Measurements from ENCODE around the gene ATP5PD. TPM values are rescaled to one million over a fixed set of nuclear protein-coding genes. Genes with fewer than 3 reads are reported as not detected.

Gene ATP5PD
- 100 to 1,000 TPM; 242 TPM for total RNA-seq

DNA sequence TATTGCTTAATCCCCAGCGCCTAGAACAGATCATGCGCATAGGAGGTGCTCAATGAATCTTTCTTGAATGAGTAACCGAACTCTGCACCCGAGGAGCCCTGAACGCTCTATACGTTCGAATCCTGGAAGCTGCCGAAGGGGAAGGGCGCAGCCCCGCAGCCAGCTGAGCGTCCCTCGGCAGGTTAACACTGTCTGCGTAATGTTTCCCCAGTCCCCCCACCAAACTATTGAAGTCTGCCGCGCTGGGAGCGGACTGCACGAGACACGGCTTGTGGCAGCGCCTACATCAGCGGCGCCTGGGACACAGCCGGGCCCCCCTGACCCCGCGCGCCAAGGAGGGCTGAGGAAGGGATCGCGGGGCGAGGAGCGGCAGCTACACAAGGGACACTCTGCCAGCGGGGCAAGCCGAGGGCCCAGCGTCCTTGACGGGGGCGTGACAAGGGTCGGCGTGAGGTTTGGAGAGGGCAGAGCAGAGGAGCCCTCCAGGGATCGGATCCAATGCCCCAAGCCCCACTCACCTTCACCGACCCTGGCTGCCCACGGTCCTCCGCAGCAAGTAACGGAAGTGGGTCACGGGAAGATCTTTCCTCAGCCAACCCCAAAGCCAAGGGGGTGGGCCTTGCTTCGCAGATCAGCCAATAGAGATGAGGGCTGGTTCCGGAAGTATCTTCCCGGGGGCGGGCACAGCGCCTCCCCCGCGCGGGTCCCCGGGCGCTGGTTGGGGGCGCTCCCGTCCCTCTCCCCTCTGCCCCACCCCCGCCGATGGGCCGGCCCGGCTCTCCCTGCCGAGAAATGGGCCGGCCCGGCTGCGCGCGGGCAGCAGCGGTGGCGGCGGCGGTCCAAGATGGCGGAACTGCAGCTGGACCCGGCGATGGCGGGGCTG is at the start of gene ATP5PD, which contains the start of gene KCTD2:
Gene ATP5PD, minus strand, starts transcription at position 563 of the 883 bp plus-strand sequence. CDS start 4,319 bp downstream, outside the sequence.
Gene KCTD2, plus strand, starts transcription at position 819 of the 883 bp plus-strand sequence. Its CDS starts 26 bp downstream, at position 845.
- ChIA-PET POLR2A (interaction anchor here (0.7 to 4.1 kb wide), 18 partner anchors 10 to 242 kb away, joined by 3 to 31 read pairs (median 4); partner anchors contain the start of genes FDXR, MRPL58, NUP85 and SLC25A19), CTCF (interaction anchor here (0.6 to 3.2 kb wide), 10 partner anchors 8 to 126 kb away, joined by 3 to 19 read pairs (median 4); partner anchors contain the start of gene MRPL58)
- Mint-ChIP-seq H3K4me1 (peaks cover 45% of the 10 kb centered on the region), H3K36me3 (ENCODE audit: low read depth) (peaks cover 23% of the 10 kb centered on the region), H3K9me3 (no peaks in the 10 kb centered on the region), H3K4me3 (peak within 1 kb of the TSS; percentile 96), H3K27me3 (no peaks in the 10 kb centered on the region), H3K27ac (peak within 1 kb of the TSS; percentile 91)
- peak; percentile 96 for DNase-seq

DNA sequence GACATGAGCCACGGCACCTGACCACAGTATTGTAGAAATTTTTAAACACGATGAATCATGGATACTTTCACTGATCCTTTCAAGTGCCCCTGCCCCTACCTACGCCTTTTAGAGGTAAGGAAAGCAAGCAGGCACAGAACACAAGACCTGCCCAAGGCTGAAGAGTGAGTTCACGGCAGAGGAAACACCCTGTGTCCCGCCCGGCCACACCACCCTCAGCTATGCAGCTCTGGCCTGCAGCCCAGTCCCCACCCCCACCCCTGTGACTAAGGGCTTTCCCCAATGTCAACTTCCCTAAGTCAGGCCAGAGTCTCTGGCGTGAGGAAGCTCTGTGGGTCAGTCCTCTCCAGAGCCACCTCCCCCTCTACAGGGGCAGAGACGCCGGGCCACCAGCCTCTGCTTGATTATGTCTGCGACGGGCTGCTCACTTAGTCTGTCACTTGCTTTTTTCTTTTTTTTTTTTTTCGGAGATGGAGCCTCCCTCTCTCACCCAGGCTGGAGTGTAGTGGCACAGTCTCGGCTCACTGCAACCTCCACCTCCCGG is 49.4 kb upstream of the ATP5PD start:
- ChIA-PET POLR2A (no interaction called here), CTCF (interaction anchor here (0.6 to 1.3 kb wide), 3 partner anchors 8 to 18 kb away, joined by 3 read pairs; no protein-coding TSS in a partner anchor)
- Mint-ChIP-seq H3K4me1 (peaks cover 8% of the 10 kb centered on the region), H3K36me3 (ENCODE audit: low read depth) (no peaks in the 10 kb centered on the region), H3K4me3 (no peak overlapping the region), H3K9me3 (no peaks in the 10 kb centered on the region), H3K27me3 (no peaks in the 10 kb centered on the region), H3K27ac (no peak overlapping the region)
- no peak for DNase-seq

DNA sequence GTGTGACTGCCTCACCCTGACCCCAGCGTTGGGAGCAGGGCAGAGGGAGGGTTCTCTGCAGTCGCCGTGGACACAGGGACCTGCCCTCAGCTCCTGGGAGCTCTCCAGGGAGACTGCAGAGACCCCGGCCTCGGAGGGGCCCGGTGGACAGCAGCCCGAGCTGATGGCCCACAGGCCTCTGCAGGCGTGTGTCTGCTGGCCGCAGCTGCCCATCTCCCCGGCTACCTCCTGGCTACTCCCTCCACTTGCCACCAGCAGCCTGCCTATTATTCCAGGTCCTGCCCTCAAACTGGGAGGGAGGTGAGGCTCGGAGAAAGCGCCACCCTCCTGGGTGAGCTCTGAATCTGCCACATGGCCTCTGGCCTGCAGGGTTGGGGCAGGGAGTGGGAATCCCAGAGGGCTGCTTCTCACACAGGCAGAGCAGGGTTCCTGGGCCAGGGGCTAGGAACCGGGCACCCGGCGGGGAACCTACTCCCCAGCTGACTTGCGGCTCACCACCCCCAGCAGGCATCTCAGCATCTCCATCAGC is 48.2 kb upstream of the ATP5PD start:
- Mint-ChIP-seq H3K27me3 (no peaks in the 10 kb centered on the region), H3K36me3 (ENCODE audit: low read depth) (no peaks in the 10 kb centered on the region), H3K9me3 (no peaks in the 10 kb centered on the region), H3K4me1 (peaks cover 10% of the 10 kb centered on the region), H3K27ac (no peak overlapping the region), H3K4me3 (no peak overlapping the region)
- no peak for DNase-seq
- ChIA-PET POLR2A (interaction anchor here (0.8 to 1.1 kb wide), 2 partner anchors 27 to 48 kb away, joined by 3 to 5 read pairs; partner anchors contain the start of genes ATP5PD and KCTD2), CTCF (interaction anchor here (1.3 kb wide), 1 partner anchor 19 kb away, joined by 3 read pairs; no protein-coding TSS in a partner anchor)

DNA sequence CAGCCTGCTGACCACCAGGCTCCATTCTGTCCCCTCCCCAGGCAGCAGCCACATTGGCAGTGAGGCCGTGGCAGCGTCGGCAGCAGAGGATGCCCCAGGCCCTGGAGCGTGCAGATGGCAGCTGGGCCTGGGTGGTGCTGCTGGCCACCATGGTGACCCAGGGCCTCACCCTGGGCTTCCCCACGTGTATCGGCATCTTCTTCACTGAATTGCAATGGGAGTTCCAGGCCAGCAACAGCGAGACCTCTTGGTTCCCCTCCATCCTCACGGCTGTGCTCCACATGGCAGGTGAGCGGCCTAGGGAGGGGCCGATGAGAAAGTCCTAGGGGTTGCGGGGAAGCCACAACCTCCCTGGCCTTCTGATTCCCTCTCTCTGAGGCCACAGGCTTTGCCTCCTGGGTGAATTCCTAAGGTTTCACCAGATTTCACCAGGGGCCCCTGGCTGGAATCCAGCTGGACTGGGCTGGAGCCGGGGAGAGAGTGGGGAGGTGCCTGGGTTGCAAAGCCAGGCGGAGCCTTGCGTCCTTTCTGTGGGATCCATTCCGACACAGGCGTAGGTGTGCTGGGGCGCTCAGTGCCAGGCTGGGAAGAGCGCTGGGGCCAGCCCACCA is 46.9 kb upstream of the ATP5PD start:
- Mint-ChIP-seq H3K4me1 (peaks cover 23% of the 10 kb centered on the region), H3K27me3 (no peaks in the 10 kb centered on the region), H3K36me3 (ENCODE audit: low read depth) (no peaks in the 10 kb centered on the region), H3K27ac (no peak overlapping the region), H3K9me3 (no peaks in the 10 kb centered on the region), H3K4me3 (no peak overlapping the region)
- no peak for DNase-seq
- CTCF ChIA-PET = no interaction called here
- POLR2A ChIA-PET = no interaction called here

DNA sequence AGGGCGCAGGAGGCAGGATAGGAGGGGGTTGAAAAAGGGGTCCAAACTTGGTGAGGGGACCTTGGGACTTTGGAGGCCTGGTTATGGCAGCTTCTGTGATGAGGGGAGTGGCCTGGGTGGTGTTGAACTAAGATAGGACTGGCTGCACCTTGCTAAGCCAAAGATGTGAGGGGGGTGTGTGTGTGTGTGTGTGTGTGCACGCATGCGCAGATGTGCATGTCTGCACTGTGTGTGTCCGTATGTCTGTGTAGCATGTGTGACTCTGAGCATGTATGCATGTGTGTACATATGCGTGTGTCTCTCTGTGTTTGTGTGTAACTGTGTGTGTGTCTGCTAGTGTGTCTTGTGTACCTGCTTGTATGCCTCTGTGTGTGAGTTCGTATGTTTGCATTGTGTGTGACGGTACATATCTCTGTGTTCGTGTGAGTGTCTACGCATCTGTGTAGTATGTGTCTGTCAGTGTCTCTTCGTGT is 45.1 kb upstream of the ATP5PD start:
- Mint-ChIP-seq H3K36me3 (ENCODE audit: low read depth) (no peaks in the 10 kb centered on the region), H3K27me3 (no peaks in the 10 kb centered on the region), H3K4me1 (peaks cover 35% of the 10 kb centered on the region), H3K9me3 (no peaks in the 10 kb centered on the region), H3K4me3 (no peak overlapping the region), H3K27ac (no peak overlapping the region)
- ChIA-PET POLR2A (no interaction called here), CTCF (no interaction called here)
- no peak for DNase-seq

DNA sequence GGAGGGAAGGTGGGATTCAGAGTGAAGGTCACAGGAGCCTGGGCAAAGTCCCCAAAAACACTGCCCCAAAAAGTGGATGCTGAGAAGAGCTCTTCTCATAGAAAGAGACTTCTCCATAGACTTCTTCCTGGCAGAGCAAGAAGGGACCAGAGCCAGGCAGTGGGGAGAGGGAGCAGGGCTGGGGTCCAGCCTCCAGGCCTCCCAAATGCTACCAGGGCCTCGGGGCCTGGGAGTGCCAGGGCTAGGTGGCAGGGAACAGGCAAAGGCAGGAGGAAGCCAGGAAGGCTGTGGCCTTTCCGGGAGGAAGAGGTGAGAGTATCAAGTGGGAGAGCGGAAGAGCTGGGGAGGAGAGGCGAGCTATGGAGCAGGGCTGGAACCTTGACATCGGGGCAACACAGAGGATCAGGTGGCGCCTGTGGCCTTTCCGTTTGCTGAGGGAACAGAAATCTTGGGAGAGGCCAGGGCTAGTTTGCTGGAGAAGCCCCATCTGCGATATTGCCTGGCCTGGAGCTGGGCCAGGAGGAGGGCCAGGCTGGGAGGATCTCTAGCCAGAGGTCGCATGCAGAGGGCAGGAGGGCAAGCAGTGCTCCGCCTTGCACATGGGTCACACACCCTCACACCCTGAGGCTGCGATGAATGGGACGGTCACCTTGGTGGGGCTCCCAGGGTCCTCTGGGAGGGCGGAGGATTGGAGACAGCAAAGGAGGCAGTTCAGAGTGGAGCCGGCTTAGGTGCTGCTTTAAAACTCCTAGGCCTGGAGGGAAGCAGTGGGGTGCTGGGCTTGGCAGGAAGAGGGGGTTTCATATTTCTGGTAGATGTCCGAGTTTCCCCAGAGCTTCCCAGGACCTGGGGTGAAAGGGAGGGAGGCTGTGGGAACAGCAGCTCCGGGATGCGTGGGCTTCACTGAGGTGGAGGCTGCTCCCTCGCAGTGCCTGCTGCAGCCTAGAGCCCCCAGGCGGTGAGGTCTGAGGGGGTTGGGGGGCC is 44.4 kb upstream of the ATP5PD start:
- ChIA-PET POLR2A (interaction anchor here (0.8 kb wide), 1 partner anchor 19 kb away, joined by 3 read pairs; the partner anchor contains the start of gene ARMC7), CTCF (no interaction called here)
- DNase-seq = no peak
- Mint-ChIP-seq H3K36me3 (ENCODE audit: low read depth) (no peaks in the 10 kb centered on the region), H3K27me3 (no peaks in the 10 kb centered on the region), H3K4me3 (no peak overlapping the region), H3K27ac (no peak overlapping the region), H3K4me1 (peaks cover 39% of the 10 kb centered on the region), H3K9me3 (no peaks in the 10 kb centered on the region)

DNA sequence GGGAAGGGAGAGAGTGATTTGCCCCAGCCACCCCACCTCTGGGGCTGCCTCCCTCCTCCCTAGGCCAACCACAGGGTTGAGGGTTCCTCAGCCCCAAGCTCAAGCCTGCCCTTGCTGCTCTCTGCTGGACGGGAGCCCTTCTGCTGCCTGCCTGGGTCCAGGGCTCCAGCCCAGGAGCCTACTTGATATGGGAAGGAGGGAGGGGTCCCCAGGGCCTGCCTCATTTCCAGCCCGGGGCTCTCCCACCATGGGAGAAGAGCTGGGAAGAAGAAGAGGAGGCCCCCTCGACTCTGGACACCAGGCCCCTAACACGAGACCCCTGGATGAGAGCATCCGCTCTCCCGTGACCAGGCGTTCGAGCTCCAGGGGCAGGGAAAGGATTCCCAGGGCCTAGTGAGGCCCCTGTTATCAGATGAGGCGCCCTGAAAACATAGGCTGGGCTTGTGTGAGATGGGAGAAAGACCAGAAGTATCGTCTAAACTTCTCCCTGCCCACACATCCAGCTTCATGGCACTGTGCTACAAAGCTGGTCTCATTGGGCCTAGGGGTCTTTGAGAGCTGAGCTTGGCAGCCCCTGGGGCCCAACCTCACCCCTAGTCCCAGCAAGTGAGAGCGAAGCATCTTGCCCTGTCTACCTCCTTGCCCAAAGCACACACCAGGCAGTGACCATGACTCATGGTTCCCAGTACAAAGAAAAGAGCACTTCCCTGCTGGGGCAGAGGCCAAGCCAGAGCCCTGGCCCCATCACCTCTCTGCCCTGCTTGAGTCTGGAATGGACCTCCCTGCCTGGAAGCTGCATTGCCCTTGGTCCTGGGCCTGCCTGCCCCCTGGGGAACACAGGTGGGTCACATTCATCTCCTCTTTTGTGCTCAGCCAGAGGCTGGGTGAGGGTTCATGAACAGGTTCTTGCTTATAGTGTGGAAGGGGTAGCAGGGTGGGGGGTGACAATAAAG is 42.0 kb upstream of the ATP5PD start:
- Mint-ChIP-seq H3K4me3 (peak overlapping the region; percentile 75), H3K9me3 (no peaks in the 10 kb centered on the region), H3K27ac (peak overlapping the region; percentile 27), H3K27me3 (no peaks in the 10 kb centered on the region), H3K36me3 (ENCODE audit: low read depth) (no peaks in the 10 kb centered on the region), H3K4me1 (peaks cover 47% of the 10 kb centered on the region)
- POLR2A ChIA-PET = interaction anchor here (0.8 to 2.3 kb wide), 16 partner anchors 10 to 117 kb away, joined by 3 to 16 read pairs (median 4); partner anchors contain the start of genes ARMC7, JPT1, NT5C and NUP85
- no peak for DNase-seq
- CTCF ChIA-PET = interaction anchor here (1.1 to 1.8 kb wide), 5 partner anchors 12 to 77 kb away, joined by 4 to 5 read pairs (median 4); partner anchors contain the start of gene MRPL58

DNA sequence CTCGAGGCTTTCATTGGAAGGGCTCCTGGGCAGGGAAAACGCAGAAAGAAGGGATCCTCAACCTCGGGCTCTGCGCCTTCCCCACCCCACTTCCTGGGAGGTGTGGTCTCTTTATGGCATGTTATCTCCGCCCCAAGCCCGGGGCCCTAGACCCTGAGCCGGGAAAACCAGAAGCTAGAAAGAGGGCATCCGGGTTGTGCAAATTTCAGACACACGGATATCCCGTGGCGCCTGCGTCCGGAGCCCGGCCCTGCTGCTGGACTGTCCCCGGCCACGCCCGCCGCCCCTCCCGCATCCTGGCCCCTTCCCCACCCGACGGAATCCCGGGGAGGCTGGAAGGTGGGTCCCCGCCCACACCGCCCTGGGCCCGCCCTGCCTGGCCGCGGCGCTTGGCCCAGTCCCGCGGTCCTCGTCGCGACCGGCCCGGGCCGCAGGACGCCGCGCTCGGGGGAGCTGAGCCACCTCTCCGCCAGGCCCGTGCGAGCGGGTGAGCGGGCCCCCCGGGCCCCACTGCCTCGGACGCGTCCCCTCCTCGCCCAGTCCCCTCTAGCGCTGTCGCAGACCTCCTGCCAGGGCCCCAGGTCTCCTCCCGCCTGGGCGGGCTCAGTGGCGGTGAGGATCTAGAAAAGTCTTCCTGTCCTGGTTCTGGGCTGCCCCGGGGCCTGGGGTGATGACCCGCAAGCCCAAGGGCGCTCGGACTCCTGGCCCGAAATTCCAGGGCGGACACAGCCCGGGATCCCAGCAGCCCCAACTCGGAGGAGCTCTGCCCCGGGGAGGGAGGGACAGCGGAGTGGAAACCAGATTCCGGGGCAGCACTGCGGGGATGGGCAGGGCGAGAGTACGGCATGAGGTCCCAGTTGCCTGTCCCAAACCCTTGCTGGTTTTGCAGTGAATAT is 41.0 kb upstream of the ATP5PD start, which contains the start of gene SLC16A5:
Gene SLC16A5, plus strand, starts transcription at position 397 of the 896 bp plus-strand sequence. CDS start 5,683 bp downstream, outside the sequence.
- Mint-ChIP-seq H3K9me3 (no peaks in the 10 kb centered on the region), H3K27me3 (no peaks in the 10 kb centered on the region), H3K36me3 (ENCODE audit: low read depth) (no peaks in the 10 kb centered on the region), H3K27ac (peak within 1 kb of the TSS; percentile 58), H3K4me3 (peak within 1 kb of the TSS; percentile 75), H3K4me1 (peaks cover 48% of the 10 kb centered on the region)
- ChIA-PET CTCF (interaction anchor here (1.0 to 1.8 kb wide), 8 partner anchors 11 to 114 kb away, joined by 3 to 5 read pairs (median 4); partner anchors contain the start of gene MRPL58), POLR2A (interaction anchor here (0.7 to 2.3 kb wide), 17 partner anchors 10 to 202 kb away, joined by 3 to 16 read pairs (median 4); partner anchors contain the start of genes ARMC7, JPT1, NT5C and NUP85)
- peak; percentile 61 for DNase-seq

DNA sequence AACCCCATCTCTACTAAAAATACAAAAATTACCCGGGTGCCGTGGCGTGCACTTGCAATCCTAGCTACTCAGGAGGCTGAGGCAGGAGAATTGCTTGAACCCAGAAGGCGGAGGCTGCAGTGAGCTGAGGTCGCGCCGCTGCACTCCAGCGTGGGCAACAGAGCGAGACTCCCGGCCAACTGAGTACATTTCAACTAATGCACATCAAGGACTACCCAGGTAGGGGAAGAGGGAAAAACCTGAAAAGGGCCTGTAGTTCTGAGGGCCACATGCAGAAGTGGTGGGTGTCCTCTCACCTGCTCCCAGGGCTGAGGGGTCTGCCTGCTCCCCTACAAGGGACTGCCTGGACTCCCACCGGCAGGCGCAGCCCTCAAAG is 40.4 kb upstream of the ATP5PD start:
- Mint-ChIP-seq H3K27me3 (no peaks in the 10 kb centered on the region), H3K4me3 (peak overlapping the region; percentile 70), H3K9me3 (no peaks in the 10 kb centered on the region), H3K4me1 (peaks cover 48% of the 10 kb centered on the region), H3K27ac (peak overlapping the region; percentile 44), H3K36me3 (ENCODE audit: low read depth) (no peaks in the 10 kb centered on the region)
- ChIA-PET CTCF (interaction anchor here (1.0 to 1.8 kb wide), 6 partner anchors 19 to 115 kb away, joined by 3 to 5 read pairs (median 4); partner anchors contain the start of gene MRPL58), POLR2A (interaction anchor here (0.7 to 2.3 kb wide), 10 partner anchors 10 to 202 kb away, joined by 3 to 16 read pairs (median 5); partner anchors contain the start of genes ARMC7, JPT1, NT5C and NUP85)
- DNase-seq = no peak

All from activated CD4-positive, alpha-beta memory T cell treated with anti-CD3 and anti-CD28 coated beads, Interleukin-2, amount 10 ng/mL, durations not matched to agents 7 days and 5 days (primary cell).